Adrenal gland (tissue), 12 donors: ENCODE data around the gene PPIC. TPM values are rescaled to one million over a fixed set of nuclear protein-coding genes. Genes with fewer than 3 reads are reported as not detected.
A peak's percentile ranks its signal among the peaks of the same experiment; 100 is the strongest.

ENCODE experiments used
- DNase-seq, 7 donors: peaks; one replicate each; pipeline ENCODE4 v3.0.0-alpha.2; 2019 to 2020
- H3K27ac ChIP-seq, 5 donors: fragments of 200-600 bp; sonication (generic) in 4 of 5; 1 replicate in 3 of 5; 2 replicates in 2 of 5; pipeline versions ENCODE4 v1.5.1 to v1.8.0; 2016 to 2020; ENCODE audit warnings: mild to moderate bottlenecking in 1 of 5
- H3K27me3 ChIP-seq: fragments of 200-600 bp; 2 replicates; pipeline ENCODE4 v1.8.0; 2021
- H3K36me3 ChIP-seq, 2 donors: fragments of 200-600 bp; replicated peaks in 1 of 2; 1 replicate in 1 of 2; 2 replicates in 1 of 2; pipeline versions ENCODE4 v1.5.1 to v1.8.0; 2018 to 2022
- H3K4me1 ChIP-seq, 2 donors: fragments of 200-600 bp; replicated peaks in 1 of 2; 1 replicate in 1 of 2; 2 replicates in 1 of 2; pipeline versions ENCODE4 v1.5.1 to v1.8.0; 2018 to 2021
- H3K4me3 ChIP-seq, 4 donors: fragments of 200-600 bp; sonication (generic) in 3 of 4; one replicate each; pipeline ENCODE4 v1.5.1; 2016 to 2018
- H3K9me3 ChIP-seq, 3 donors: fragments of 200-600 bp; sonication (generic) in 1 of 3; replicated peaks in 1 of 3; 1 replicate in 2 of 3; 2 replicates in 1 of 3; pipeline versions ENCODE4 v1.5.1 to v1.8.0; 2016 to 2021
- CTCF ChIP-seq, 6 experiments: fragments of 450-650 bp in 4 of 6; fragments of 200-600 bp in 2 of 6; sonication (generic) in 1 of 6; IDR thresholded peaks; 1 replicate in 5 of 6; 2 replicates in 1 of 6; pipeline versions ENCODE4 v1.5.1 to v1.8.0; 2016 to 2021; ENCODE audit warnings: antibody characterized with exemption in 6 of 6, mild to moderate bottlenecking in 2 of 6, moderate library complexity in 1 of 6
- POLR2A ChIP-seq, 2 donors: fragments of 450-650 bp; IDR thresholded peaks; one replicate each; pipeline ENCODE4 v1.6.1; 2017; ENCODE audit warnings: antibody characterized with exemption in 2 of 2, mild to moderate bottlenecking in 2 of 2, moderate library complexity in 1 of 2
- WGBS, 4 donors: extraction: QIAGEN DNeasy Blood & Tissue Kit in 2 of 4; methylation state at CpG; one replicate each; pipeline versions ENCODE4 v1.1.5 to v1.1.7; 2013 to 2017; 5-methylcytosine and 5-hydroxymethylcytosine counted together
- intact Hi-C, 2 donors: fragments of 100-400 bp; cut with DNase I; formaldehyde crosslinking; loops; one replicate each; pipeline versions ENCODE4 v1.14.1 to v1.15.0; 2022 to 2023
- polyA plus RNA-seq, 3 donors: library from polyadenylated mRNA; stranded (reverse); fragments of 200-250 nt in 2 of 3; fragments of 350-450 nt in 1 of 3; fragmentation: Illumina TruSeq in 1 of 3; extraction: RNeasy Lipid Tissue Mini Kit (QIAGEN cat#74804) in 1 of 3; gene quantifications; one replicate each; pipeline ENCODE4 v1.2.3, GENCODE V29; 2013 to 2014
- total RNA-seq, 9 donors: library from RNA; depleted of rRNA in 4 of 9; stranded (reverse); fragments of >200 nt in 4 of 9; fragments of 120-200 nt in 1 of 9; fragmentation: NEBNext Ultra II Directional in 1 of 9; extraction: Animal tissue kit (Norgen Biotek cat#: 25700) in 1 of 9; gene quantifications; one replicate each; pipeline versions ENCODE4 v1.1.0 to v1.2.4, GENCODE V29; 2013 to 2023
- donor health status: healthy with polysubstance abuse.
- donor health status: Bipolar disorder and iron deficiency.
- donor health status: DM: yes; HTN: yes; CAD: no.
- donor health status: DM: no; HTN: no; CAD: no.
- donor health status: DM: no; HTN: no; CAD: no.
- donor health status: DM: yes; HTN: yes; CAD: no.

Gene PPIC
- total and polyA plus RNA-seq, 12 donors, result 6.8 to 34.1 (median 18.6) TPM

- H3K4me3 ChIP-seq, result peak overlapping the region; percentile 50 to 94 (median 72)
- peaks cover 0 to 6% of the 10 kb centered on the region in 2 donors for H3K4me1 ChIP-seq
- TF ChIP-seq CTCF (IDR thresholded peaks at IDR 0.05) (no peak), POLR2A (IDR thresholded peaks at IDR 0.05) (no peak)
- H3K36me3 ChIP-seq, result no peaks in the 10 kb centered on the region
- DNase-seq, result no peak
- H3K27me3 ChIP-seq, result no peaks in the 10 kb centered on the region
- H3K27ac ChIP-seq, result peak overlapping the region; percentile 60 to 94 (median 90)
- no peaks in the 10 kb centered on the region for H3K9me3 ChIP-seq
- intact Hi-C loops, result no loop called here
- 1 to 5% (median 2%) methylated on average over 5 to 11 of the region's 11 CpGs for WGBS, 4 donors
Observed at GRCh38 chr5:123037104-123037418, 536 bp upstream of the PPIC start.

- TF ChIP-seq POLR2A (IDR thresholded peaks at IDR 0.05) (no peak), CTCF (IDR thresholded peaks at IDR 0.05) (no peak)
- peak in 6 of 7 donors; percentile 55 to 77 (median 68) for DNase-seq
- no peaks in the 10 kb centered on the region for H3K36me3 ChIP-seq
- intact Hi-C loops, result no loop called here
- peak overlapping the region; percentile 50 to 94 (median 72) for H3K4me3 ChIP-seq
- WGBS, 4 donors, result 0% methylated on average over 2 to 40 of the region's 40 CpGs; no CpG with 5 or more reads in 1 of the 4 donors
- peaks cover 0 to 6% of the 10 kb centered on the region in 2 donors for H3K4me1 ChIP-seq
- peak overlapping the region; percentile 60 to 94 (median 90) for H3K27ac ChIP-seq
- H3K9me3 ChIP-seq, result no peaks in the 10 kb centered on the region
- H3K27me3 ChIP-seq, result no peaks in the 10 kb centered on the region
Observed at GRCh38 chr5:123035918-123036390, 571 bp downstream of the PPIC start.

GRCh38 chr5:123035360-123035917, 1.1 kb downstream of the PPIC start:
- peaks cover 0 to 6% of the 10 kb centered on the region in 2 donors for H3K4me1 ChIP-seq
- intact Hi-C loops, result no loop called here
- peak overlapping the region in 4 of 5 donors; percentile 79 to 94 (median 92) for H3K27ac ChIP-seq
- no peaks in the 10 kb centered on the region for H3K9me3 ChIP-seq
- H3K27me3 ChIP-seq, result no peaks in the 10 kb centered on the region
- H3K4me3 ChIP-seq, result peak overlapping the region; percentile 44 to 84 (median 55)
- TF ChIP-seq CTCF (IDR thresholded peaks at IDR 0.05) (no peak), POLR2A (IDR thresholded peaks at IDR 0.05) (no peak)
- 1 to 3% (median 2%) methylated on average over 17 to 27 of the region's 27 CpGs for WGBS, 4 donors
- peak; percentile 46 to 77 (median 63) for DNase-seq
- no peaks in the 10 kb centered on the region for H3K36me3 ChIP-seq

GRCh38 chr5:123033157-123033671, 3.3 kb downstream of the PPIC start:
- TF ChIP-seq POLR2A (IDR thresholded peaks at IDR 0.05), result no peak
- no peak for TF ChIP-seq CTCF (IDR thresholded peaks at IDR 0.05)
- DNase-seq, result no peak
- Histone ChIP-seq H3K27ac (no peak overlapping the region), H3K4me3 (no peak overlapping the region), H3K9me3 (no peaks in the 10 kb centered on the region), H3K4me1 (peaks cover 0 to 6% of the 10 kb centered on the region in 2 donors), H3K27me3 (no peaks in the 10 kb centered on the region), H3K36me3 (no peaks in the 10 kb centered on the region)
- intact Hi-C loops, result no loop called here
- WGBS, 4 donors, result 86 to 94% (median 88%) methylated on average over 6 of the region's 6 CpGs
